ENCODE data around the gene PLPP3.

PLPP3 gene

DNA sequence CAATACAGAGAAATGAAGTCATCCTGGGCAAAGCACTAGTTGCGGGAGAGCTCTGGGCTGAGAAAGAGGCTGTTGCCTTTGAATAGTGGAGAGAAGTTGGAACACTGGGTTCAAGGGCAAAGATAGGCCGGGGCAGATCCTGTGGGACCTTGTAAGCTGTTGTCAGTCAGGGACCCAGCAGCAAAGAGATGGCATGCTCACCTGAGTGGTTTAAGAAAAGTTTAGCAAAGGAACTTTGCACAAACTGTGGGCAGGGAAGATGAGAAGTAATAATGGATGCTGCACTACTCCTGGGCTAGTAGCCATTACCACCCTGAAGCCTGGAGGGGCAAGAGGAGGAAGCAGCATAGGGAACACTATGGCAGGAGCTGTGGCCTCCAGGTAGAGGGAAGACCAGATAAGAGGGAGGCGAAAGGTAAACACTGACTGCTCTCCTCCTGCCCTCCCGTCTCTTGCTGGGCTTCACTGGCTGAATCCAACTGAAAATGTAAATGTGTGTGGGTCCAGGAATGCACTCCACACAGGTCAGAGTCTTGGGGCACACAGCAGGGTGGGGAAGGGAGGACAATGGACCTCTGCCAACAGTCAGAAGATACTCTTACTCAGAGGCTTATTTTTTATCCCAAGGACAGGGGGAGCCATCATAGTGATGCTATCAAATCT lies 129.2 kb downstream of the PLPP3 start:
- TF ChIP-seq GATA3 (IDR thresholded peaks at IDR 0.05; ENCODE audit: low read depth, low read length): no peak
- TF ChIP-seq GATA2 (IDR thresholded peaks at IDR 0.05; ENCODE audit: low read depth, low read length): no peak

DNA sequence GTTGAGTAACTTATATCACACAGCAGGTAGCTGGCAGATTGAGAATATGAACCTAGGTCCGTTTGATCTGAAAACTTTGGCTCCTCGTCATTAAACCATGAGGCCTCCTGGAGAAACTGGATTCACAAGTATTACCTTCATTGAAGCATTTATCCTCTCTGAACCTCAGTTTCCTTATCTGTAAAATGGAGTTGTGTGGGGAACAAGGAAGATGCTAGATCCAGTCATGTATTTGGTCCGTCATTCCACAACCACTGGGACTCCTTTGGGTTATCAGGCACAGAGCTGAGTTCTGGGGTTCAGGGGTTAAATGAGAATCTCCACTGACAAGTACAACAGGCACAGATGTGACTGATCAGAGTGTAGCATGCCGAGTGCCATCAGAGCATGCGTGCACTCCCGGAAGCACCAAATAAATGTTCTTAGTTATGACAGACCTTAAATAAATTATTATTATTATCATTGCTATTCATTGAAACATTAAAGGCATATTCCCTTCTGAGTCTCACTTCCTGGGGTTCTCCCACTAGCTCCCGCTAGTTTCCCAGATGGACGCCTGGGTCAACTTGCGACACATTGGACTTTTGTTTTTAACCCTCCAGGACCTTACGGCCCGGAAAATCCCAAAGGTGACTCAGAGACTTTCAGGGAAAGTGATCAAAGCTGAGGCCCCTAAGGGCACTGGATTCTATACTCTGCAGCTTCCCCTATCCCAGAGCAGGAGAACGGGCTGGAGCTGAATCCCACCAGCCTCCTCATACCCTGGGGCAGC lies 130.6 kb downstream of the PLPP3 start:
- no peak for TF ChIP-seq GATA3 (IDR thresholded peaks at IDR 0.05; ENCODE audit: low read depth, low read length)
- TF ChIP-seq GATA2 (IDR thresholded peaks at IDR 0.05; ENCODE audit: low read depth, low read length): no peak

DNA sequence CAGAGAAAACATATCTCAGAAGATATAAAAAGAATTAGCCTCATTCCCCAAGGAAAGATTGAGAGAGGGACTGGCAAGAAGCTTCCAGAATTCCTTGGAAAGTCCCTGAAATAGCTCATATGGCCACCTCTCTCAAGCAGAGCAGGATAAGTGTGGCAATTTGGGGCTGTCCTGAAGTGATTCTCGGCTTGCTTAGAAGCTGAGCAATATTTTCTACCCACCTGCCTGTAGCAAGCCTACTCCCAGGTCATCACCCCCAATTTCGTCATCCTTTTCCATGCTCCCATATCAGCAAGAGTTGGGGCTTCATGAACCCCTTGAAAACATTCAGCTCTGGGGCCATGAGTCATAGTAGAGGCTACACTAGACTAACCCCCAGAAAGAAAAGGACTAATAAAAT lies 131.5 kb downstream of the PLPP3 start:
- TF ChIP-seq GATA3 (IDR thresholded peaks at IDR 0.05; ENCODE audit: low read depth, low read length): no peak
- no peak for TF ChIP-seq GATA2 (IDR thresholded peaks at IDR 0.05; ENCODE audit: low read depth, low read length)

DNA sequence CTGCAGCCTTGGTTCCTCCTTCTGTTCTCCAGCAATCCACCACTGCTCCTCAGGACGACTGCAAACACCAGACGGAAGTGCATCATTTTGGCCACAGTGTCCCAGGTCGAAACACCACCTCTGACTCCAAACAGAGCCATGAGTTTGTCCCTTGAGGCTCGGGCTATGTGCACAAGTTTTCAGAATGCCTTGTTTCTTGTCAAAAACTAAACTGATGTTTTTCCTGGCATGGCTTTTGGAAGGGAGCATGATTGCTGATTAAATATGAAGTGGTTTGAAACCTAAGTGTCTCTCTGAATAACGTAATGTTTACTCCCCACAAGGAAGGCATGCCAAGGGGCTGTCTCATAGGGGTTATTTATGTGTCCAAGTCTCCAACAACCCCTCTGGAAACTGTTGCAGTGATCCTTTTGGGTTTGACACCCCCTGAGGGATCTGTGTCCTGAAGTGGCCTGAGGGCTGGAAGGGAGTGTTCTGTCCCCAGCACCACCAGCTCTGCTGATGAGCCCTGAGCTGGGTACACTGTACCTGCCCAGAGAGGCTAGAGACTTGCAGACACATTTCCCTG lies 132.7 kb downstream of the PLPP3 start:
- TF ChIP-seq GATA3 (IDR thresholded peaks at IDR 0.05; ENCODE audit: low read depth, low read length) (no peak), GATA2 (IDR thresholded peaks at IDR 0.05; ENCODE audit: low read depth, low read length) (no peak)

DNA sequence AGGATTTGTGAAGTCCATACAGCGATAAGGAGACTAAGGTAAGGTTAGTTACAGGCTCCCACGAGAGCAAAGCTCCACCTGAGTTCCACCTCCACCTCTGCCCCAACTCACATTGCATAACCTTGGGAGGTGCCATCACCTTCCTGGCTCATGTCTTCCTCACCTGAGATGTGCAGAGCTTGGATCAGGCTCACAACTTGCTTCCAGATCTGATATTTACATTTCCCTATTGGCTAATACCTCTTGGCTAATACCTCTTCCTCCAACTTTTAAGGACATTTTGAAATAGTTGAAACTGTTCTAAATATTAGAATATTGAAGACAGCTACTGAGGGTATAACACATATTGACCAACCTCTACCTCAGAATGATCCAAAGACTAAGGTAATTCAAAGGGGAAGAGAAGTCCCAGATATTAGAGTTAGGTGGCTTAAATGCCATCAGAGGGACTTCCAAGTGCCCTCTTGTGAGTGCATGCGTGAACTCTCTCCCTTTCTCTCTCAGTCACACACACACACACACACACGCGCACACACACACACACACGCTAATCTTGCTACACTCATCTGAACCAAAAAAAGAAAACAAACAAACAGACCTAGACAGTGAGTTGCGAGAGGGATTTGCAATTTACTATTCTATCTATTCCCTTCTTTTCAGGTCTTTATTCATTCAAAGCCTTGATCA lies 134.3 kb downstream of the PLPP3 start:
- TF ChIP-seq GATA2 (IDR thresholded peaks at IDR 0.05; ENCODE audit: low read depth, low read length) (no peak), GATA3 (IDR thresholded peaks at IDR 0.05; ENCODE audit: low read depth, low read length) (no peak)
